ENCODE results near the gene MCTP1.
"Not testable (repeated sequence)": the region's sequence is repeated elsewhere in the genome, so short reads cannot be mapped to it uniquely, and the experiment has no call there.

Gene MCTP1

GRCh38 chr5:95251185-95251584 is 33.7 kb downstream of the MCTP1 start:
- DNase-seq (ENCODE audit: low read depth): no peak

GRCh38 chr5:95244479-95244878 is 40.4 kb downstream of the MCTP1 start:
- no peak for DNase-seq (ENCODE audit: low read depth)

GRCh38 chr5:95241635-95242034 is 43.3 kb downstream of the MCTP1 start:
- no peak for DNase-seq (ENCODE audit: low read depth)

GRCh38 chr5:95241161-95241560 is 43.7 kb downstream of the MCTP1 start:
- no peak for DNase-seq (ENCODE audit: low read depth)

DNA sequence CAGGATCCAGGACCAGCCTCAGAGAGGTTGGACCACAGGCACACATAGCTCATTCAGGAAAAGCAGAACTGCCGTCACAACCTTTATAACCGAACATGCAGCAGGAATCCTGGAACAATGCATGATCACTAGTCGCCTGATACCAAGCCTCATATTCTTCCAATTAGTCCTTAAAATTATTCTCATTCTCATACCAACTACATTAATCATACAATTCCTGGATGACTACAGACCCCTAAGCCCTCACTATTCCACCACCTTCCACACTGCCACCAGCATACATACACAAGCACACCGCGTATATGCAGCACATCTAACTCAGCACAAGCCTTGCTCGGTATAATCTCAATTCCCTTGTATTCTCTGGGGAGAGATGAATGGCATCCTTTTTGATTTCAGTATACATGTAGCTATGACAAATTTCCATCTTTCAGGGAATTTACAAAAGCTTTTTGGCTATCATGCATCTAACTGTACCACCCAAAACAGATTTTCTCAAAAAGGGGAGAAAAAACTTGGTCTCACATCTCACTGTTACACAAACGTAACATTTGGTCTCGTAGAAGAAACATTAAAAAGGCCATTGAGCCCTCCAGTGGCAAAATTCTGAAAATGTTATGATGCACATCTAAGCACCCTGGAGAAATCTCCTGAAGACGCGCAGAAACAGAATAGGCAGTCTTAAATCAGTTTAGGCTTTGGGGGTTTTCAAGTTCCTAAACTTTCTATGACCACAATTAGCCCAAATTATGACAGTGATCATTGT is 46.2 kb downstream of the MCTP1 start:
- DNase-seq (ENCODE audit: low read depth): no peak

DNA sequence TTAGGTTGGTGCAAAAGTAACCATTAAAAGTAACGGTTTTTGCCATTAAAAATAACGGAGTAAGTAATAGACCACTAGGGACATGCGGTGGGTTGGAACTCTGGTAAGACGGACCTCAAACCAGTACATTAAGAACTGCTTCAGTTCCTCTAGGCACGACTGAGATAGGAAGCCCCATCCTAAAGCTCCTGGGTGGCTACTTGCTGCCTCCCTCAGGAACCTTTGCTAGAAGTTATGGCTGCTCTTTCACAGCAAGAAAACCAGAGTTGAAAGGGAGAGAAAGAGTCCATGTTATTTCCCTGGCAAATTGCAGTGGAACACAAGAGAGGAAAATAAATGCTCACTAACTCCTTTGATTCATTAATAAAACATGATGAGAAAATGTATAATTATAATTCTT is 47.6 kb downstream of the MCTP1 start:
- DNase-seq (ENCODE audit: low read depth): no peak

- DNase-seq (ENCODE audit: low read depth): no peak
Measured at GRCh38 chr5:95235439-95235982, 49.4 kb downstream of the MCTP1 start.

DNA sequence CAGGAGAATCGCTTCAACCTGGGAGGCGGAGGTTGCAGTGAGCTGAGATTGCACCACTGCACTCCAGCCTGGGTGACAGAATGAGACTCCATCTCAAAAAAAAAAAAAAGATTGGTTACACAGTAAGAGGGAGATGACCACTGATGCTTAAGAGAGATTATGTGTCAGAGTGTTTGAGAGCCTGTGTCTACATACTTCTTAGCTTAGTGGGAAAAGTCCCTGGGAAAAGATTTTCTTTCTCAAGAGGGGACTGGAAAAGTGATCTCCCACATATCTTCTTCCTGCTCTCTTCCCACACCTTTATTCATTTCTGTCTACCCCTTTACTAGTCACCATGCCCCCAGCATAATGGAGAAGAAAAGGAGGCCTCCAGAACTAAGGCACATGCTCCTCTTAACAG is 55.2 kb downstream of the MCTP1 start:
- no peak for DNase-seq (ENCODE audit: low read depth)

DNA sequence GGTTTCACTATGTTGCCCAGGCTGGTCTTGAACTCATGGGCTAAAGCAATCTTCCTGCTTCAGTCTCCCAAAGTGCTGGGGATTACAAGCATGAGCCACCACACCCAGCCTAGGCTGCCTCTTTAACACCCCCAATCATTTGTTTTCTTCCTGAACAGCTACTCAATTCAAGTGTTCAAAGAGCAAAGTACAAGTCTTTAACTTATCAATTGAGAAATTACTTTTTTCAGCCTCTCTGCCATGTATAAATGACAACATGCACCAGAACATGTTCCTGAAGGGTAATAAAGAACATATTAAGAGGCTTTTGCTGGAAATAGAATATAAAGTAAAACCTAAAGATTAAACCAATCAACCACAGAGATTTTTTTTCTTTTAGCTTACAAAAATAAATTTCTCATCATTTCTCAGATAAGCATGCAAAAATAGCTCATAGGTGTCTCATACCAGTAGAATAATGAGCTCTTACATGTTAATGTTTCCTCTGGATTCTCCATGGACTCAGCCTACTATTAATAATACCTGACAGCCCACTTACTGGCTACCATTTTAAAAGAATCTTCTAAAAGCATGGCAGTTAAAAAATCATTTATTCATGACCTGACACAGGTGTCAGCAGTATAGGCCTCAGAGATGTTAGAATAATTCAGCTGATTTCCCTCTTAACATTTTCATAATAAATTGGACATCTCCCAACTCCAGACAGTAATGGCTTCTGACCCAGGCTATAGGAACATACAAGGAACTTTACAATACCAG is 60.0 kb downstream of the MCTP1 start:
- DNase-seq (ENCODE audit: low read depth): no peak

DNA sequence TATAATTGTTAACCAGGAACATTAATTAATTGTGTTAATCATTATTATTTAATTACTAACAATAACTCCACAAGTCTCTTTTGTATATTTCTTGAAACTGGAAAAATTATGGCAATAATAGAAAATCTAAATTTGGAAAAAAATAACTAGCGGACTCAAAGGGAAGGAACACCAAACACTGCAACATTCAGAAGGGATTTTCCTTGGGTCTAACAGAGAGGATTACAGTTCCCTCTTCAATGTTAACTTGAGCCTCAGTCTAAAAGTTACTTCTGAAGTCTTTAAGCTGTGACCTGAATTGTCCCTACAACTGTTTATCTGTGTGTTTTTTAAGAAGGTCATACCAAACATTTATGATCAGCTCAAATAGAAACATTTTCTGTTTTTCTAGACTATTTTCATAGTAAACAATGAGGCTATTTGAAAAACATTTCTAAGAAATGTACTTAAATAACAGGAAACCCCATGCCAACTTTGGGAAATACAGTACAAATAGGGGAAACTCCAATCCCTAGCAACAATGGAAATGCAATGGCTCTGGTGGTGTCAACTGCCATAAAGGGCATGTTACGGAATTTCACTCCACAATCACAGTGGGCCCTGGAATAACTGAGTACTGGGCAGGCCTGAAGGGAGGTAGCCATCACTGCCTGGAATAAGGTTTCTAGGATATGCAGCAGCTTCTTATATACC is 61.2 kb downstream of the MCTP1 start:
- DNase-seq (ENCODE audit: low read depth): no peak

DNA sequence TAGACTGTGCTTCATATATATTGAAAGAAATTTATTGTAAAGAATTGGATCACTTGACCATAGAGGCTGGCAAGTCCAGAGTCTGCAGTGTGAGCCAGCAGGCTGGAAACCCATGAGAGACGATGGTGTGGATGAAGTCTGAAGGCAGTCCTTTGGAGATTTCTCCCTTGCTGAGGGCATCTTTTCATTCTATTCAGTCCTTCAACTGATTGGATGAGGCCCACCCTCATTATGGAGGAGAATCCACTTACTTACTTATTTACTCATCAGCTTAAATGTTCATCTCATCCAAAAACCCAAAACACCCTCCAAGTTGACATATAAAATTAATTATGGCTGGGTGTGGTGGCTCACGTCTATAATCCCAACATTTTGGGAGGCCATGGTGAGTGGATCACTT is 62.1 kb downstream of the MCTP1 start:
- no peak for DNase-seq (ENCODE audit: low read depth)

GRCh38 chr5:95221234-95221633 is 63.7 kb downstream of the MCTP1 start:
- DNase-seq (ENCODE audit: low read depth): no peak

GRCh38 chr5:95220381-95220780 is 64.5 kb downstream of the MCTP1 start:
- DNase-seq (ENCODE audit: low read depth): no peak

DNA sequence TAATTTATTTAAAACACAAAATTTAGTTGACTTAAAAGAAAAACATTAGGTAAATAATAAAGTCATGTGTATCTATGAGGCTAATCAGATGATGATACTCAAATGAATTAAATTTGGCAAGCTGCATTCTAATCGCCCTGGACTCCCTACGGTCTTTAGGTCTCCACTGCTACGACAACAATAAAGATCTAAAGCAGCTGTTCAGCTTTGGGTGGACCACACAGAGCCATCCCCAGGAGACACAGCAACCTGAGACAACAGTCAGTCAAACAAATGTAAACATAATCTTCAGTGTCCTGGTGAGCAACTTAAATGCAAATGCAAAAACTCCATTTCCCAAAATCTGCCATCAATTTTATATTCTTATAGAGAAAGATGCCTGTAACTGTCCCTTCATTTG is 65.5 kb downstream of the MCTP1 start:
- no peak for DNase-seq (ENCODE audit: low read depth)

- DNase-seq (ENCODE audit: low read depth): no peak
Measured at GRCh38 chr5:95217881-95218280, 67.0 kb downstream of the MCTP1 start.

GRCh38 chr5:95217351-95217750 is 67.5 kb downstream of the MCTP1 start:
- no peak for DNase-seq (ENCODE audit: low read depth)

GRCh38 chr5:95216136-95216955 is 68.5 kb downstream of the MCTP1 start:
- no peak for DNase-seq (ENCODE audit: low read depth)

- not testable (repeated sequence) for DNase-seq (ENCODE audit: low read depth)
Measured at GRCh38 chr5:95207811-95208210, 77.1 kb downstream of the MCTP1 start.

DNA sequence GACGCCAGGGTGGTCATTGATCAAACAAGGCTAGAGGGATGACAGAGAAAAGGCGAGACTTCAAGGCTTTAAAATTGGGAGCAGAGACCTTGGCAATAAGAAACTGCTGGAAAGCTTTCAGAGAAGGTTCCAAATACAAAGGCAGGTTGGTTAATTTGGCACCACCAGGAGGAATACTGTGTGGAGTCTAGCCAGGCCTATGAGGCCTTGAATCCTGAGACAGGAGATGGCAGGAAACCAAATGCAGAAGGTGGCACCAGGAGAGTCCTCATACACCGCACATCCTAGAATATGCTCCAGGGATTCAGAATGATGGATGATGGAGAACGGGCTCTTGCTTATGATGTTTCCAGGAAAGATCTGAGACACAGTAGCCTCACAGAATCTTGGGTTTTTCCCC is 90.0 kb downstream of the MCTP1 start:
- no peak for DNase-seq (ENCODE audit: low read depth)

- no peak for DNase-seq (ENCODE audit: low read depth)
Measured at GRCh38 chr5:95191330-95191729, 93.6 kb downstream of the MCTP1 start.

- DNase-seq (ENCODE audit: low read depth): no peak
Measured at GRCh38 chr5:95184924-95185323, 100.0 kb downstream of the MCTP1 start.

- DNase-seq (ENCODE audit: low read depth): no peak
Measured at GRCh38 chr5:95181644-95182043, 103.2 kb downstream of the MCTP1 start.
